DND-41 (cell line): Measurements from ENCODE around the gene COPS8.

Source experiments
- EZH2 ChIP-seq: IDR thresholded peaks from 3 replicates; pipeline ENCODE4 v1.6.1; 2012; ENCODE audit warnings: borderline replicate concordance, low read depth, mild to moderate bottlenecking, moderate library complexity, low read length, inconsistent platforms; ENCODE audit not compliant: severe bottlenecking
- TF ChIP-seq, protein P1 (sequence below): IDR thresholded peaks from 2 replicates; pipeline ENCODE4 v1.5.1; 2012; ENCODE audit warnings: borderline replicate concordance, low read length, moderate library complexity, mild to moderate bottlenecking; ENCODE audit not compliant: poor library complexity, severe bottlenecking; ENCODE audit errors: extremely low read depth

DNA sequence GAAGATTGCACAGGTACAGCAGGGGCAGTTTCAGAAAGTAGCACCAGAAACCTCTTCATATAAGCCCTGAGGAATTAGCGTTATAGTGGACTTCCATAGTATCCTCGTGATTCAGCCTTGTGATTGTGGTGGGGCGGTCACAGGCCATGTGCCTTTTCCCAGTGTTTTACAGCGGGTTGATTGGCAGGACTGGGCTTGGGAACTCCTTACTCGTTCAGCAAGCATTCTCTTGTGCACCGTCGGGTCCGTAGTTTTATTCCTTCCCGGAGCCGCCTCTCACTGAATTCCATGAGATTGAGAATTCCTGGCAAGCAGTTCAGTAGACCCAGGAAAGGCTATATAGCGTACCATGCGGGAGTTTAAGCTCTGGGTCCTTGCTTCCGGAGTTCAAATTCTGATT, 5.2 kb downstream of the COPS8 start:
- TF ChIP-seq, protein P1, sequence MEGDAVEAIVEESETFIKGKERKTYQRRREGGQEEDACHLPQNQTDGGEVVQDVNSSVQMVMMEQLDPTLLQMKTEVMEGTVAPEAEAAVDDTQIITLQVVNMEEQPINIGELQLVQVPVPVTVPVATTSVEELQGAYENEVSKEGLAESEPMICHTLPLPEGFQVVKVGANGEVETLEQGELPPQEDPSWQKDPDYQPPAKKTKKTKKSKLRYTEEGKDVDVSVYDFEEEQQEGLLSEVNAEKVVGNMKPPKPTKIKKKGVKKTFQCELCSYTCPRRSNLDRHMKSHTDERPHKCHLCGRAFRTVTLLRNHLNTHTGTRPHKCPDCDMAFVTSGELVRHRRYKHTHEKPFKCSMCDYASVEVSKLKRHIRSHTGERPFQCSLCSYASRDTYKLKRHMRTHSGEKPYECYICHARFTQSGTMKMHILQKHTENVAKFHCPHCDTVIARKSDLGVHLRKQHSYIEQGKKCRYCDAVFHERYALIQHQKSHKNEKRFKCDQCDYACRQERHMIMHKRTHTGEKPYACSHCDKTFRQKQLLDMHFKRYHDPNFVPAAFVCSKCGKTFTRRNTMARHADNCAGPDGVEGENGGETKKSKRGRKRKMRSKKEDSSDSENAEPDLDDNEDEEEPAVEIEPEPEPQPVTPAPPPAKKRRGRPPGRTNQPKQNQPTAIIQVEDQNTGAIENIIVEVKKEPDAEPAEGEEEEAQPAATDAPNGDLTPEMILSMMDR = no peak
- no peak for TF ChIP-seq EZH2
